GM12878 (cell line): ENCODE results near the gene HIPK4. TPM values are rescaled to one million over a fixed set of nuclear protein-coding genes. Genes with fewer than 3 reads are reported as not detected.

ENCODE experiments used
- ATAC-seq: fragments of 200-7000 bp; cut with Tn5 transposase; 3 replicates; pipeline ENCODE4 v1.9.1; 2020; ENCODE audit warnings: mild to moderate bottlenecking, moderate library complexity
- BruUV-seq: library from RNA; stranded (reverse); fragments of 400-500 nt; replicated peaks from 2 replicates; lab custom pipeline; 2021; lab: Mats Ljungman, UMichigan
- CTCF ChIA-PET: fragments of 300-600 bp; sonication (Branson Sonifier 250); formaldehyde crosslinking; extraction: SDS; loops from one replicate; lab custom pipeline; 2021; ENCODE audit warnings: inconsistent platforms; lab: Yijun Ruan, JAX
- POLR2A ChIA-PET: fragments of 350-600 bp; formaldehyde crosslinking; extraction: SDS; loops from one replicate; lab custom pipeline; 2021; ENCODE audit warnings: inconsistent platforms; lab: Charles Lee
- RAD21 ChIA-PET: fragments of 300-600 bp; sonication (Branson Sonifier 250); formaldehyde crosslinking; loops from one replicate; lab custom pipeline; 2023; ENCODE audit warnings: antibody characterized with exemption; ENCODE audit not compliant: unreplicated experiment; lab: Charles Lee
- SMC1A ChIA-PET: fragments of 300-600 bp; sonication (Branson Sonifier 250); formaldehyde crosslinking; loops from one replicate; lab custom pipeline; 2023; ENCODE audit not compliant: unreplicated experiment, uncharacterized antibody; lab: Charles Lee
- DNase-seq: peaks from one replicate; pipeline ENCODE4 v3.0.0-alpha.2; 2011; ENCODE audit warnings: low read depth, low spot score
- FAIRE-seq: peaks from 3 replicates; lab custom pipeline; 2011; peaks lifted over from hg19 to GRCh38; lab: Jason Lieb, UNC
- H2AFZ ChIP-seq: 2 replicates; pipeline ENCODE4 v1.6.0; 2011; ENCODE audit warnings: low read depth, low read length, control low read depth; ENCODE audit not compliant: control insufficient read depth
- H3K27ac ChIP-seq: 2 replicates; pipeline ENCODE4 v1.5.1; 2011; ENCODE audit warnings: control low read depth; ENCODE audit not compliant: control insufficient read depth, insufficient read depth
- H3K27me3 ChIP-seq, 2 experiments: replicated peaks in 1 of 2; 2 replicates each; pipeline versions ENCODE4 v1.6.0 to v1.6.1; 2011; ENCODE audit warnings: low read length in 1 of 2; ENCODE audit not compliant: control insufficient read depth in 2 of 2, insufficient read depth in 2 of 2
- H3K36me3 ChIP-seq, 2 experiments: 2 replicates each; pipeline ENCODE4 v1.5.1; 2011; ENCODE audit warnings: low read length in 1 of 2; ENCODE audit not compliant: control insufficient read depth in 2 of 2, insufficient read depth in 2 of 2
- H3K4me1 ChIP-seq: 2 replicates; pipeline ENCODE4 v1.6.1; 2011; ENCODE audit warnings: mild to moderate bottlenecking, low read length, moderate library complexity, mixed read lengths; ENCODE audit not compliant: control insufficient read depth, insufficient read depth
- H3K4me2 ChIP-seq: 2 replicates; pipeline ENCODE4 v1.6.0; 2011; ENCODE audit warnings: control low read depth; ENCODE audit not compliant: control insufficient read depth, insufficient read depth
- H3K4me3 ChIP-seq: fragments of 200-600 bp; sonication (generic); 2 replicates; pipeline ENCODE4 v1.5.1; 2016
- H3K79me2 ChIP-seq: 2 replicates; pipeline ENCODE4 v1.6.0; 2011; ENCODE audit warnings: low read length; ENCODE audit not compliant: control insufficient read depth, insufficient read depth
- H3K9ac ChIP-seq: 2 replicates; pipeline ENCODE4 v1.8.0; 2011; ENCODE audit warnings: low read length, control low read depth, mixed read lengths; ENCODE audit not compliant: control insufficient read depth, insufficient read depth
- H3K9me3 ChIP-seq: replicated peaks from 3 replicates; pipeline ENCODE4 v1.5.1; 2011; ENCODE audit warnings: mild to moderate bottlenecking, low read length; ENCODE audit not compliant: control insufficient read depth, insufficient read depth
- H4K20me1 ChIP-seq: 2 replicates; pipeline ENCODE4 v1.6.0; 2011; ENCODE audit not compliant: control insufficient read depth, insufficient read depth
- ATF7 ChIP-seq: fragments of 450-650 bp; IDR thresholded peaks from 2 replicates; pipeline ENCODE4 v1.6.1; 2016; ENCODE audit warnings: low read depth, mild to moderate bottlenecking
- BRCA1 ChIP-seq: IDR thresholded peaks from 2 replicates; pipeline ENCODE4 v1.6.1; 2011; ENCODE audit warnings: low read depth, low read length, improper control_type of control experiment
- CBFB ChIP-seq: IDR thresholded peaks from 2 replicates; pipeline ENCODE4 v1.6.1; 2016; ENCODE audit warnings: antibody characterized with exemption, low read depth
- DPF2 ChIP-seq: fragments of 450-650 bp; IDR thresholded peaks from 2 replicates; pipeline ENCODE4 v1.6.1; 2017; ENCODE audit warnings: mild to moderate bottlenecking
- EED ChIP-seq: sonication (generic); IDR thresholded peaks from 2 replicates; pipeline ENCODE4 v1.6.1; 2016; ENCODE audit warnings: antibody characterized with exemption, low read depth
- ESRRA ChIP-seq: IDR thresholded peaks from 2 replicates; pipeline ENCODE4 v1.6.1; 2012; ENCODE audit warnings: mild to moderate bottlenecking, low read length, improper control_type of control experiment
- ETV6 ChIP-seq, 2 experiments: fragments of 450-650 bp in 1 of 2; IDR thresholded peaks in 1 of 2; conservative IDR thresholded peaks in 1 of 2; 2 replicates each; pipeline ENCODE4 v1.6.1; 2014; ENCODE audit warnings: antibody characterized with exemption in 1 of 2, borderline replicate concordance in 1 of 2, low read depth in 1 of 2, mild to moderate bottlenecking in 1 of 2, moderate library complexity in 1 of 2
- IKZF2 ChIP-seq, 2 experiments: fragments of 450-650 bp; IDR thresholded peaks; 2 replicates each; pipeline ENCODE4 v1.6.1; 2017; ENCODE audit warnings: mild to moderate bottlenecking in 2 of 2, moderate library complexity in 2 of 2
- KAT2A ChIP-seq: conservative IDR thresholded peaks from 2 replicates; pipeline ENCODE4 v1.6.1; 2011; ENCODE audit warnings: low read depth, low read length; ENCODE audit not compliant: control insufficient read depth
- MTA2 ChIP-seq: fragments of 450-650 bp; IDR thresholded peaks from 2 replicates; pipeline ENCODE4 v1.6.1; 2016; ENCODE audit warnings: low read depth, mild to moderate bottlenecking, moderate library complexity
- MYC ChIP-seq: IDR thresholded peaks from 2 replicates; pipeline ENCODE4 v1.6.1; 2011; ENCODE audit warnings: mild to moderate bottlenecking, low read length, moderate library complexity, inconsistent platforms; ENCODE audit not compliant: insufficient read depth, insufficient replicate concordance, insufficient read length, severe bottlenecking
- NFYB ChIP-seq: IDR thresholded peaks from 2 replicates; pipeline ENCODE4 v1.6.1; 2011; ENCODE audit warnings: low read depth, mild to moderate bottlenecking, low read length, improper control_type of control experiment, moderate library complexity; ENCODE audit not compliant: insufficient read depth
- NRF1 ChIP-seq: conservative IDR thresholded peaks from 2 replicates; pipeline ENCODE4 v1.6.1; 2011; ENCODE audit warnings: mild to moderate bottlenecking, low read depth, low read length, improper control_type of control experiment
- PAX5 ChIP-seq: IDR thresholded peaks from 2 replicates; pipeline ENCODE4 v1.6.1; 2011; ENCODE audit warnings: low read depth, low read length, borderline replicate concordance
- POLR2AphosphoS2 ChIP-seq: IDR thresholded peaks from 2 replicates; pipeline ENCODE4 v1.6.1; 2011; ENCODE audit warnings: low read depth, mild to moderate bottlenecking, low read length, improper control_type of control experiment, moderate library complexity
- RELB ChIP-seq: fragments of 450-650 bp; IDR thresholded peaks from 2 replicates; pipeline ENCODE4 v1.6.1; 2017; ENCODE audit warnings: low read depth, mild to moderate bottlenecking, moderate library complexity
- SMARCA5 ChIP-seq: fragments of 450-650 bp; IDR thresholded peaks from 2 replicates; pipeline ENCODE4 v1.6.1; 2017; ENCODE audit warnings: mild to moderate bottlenecking
- SREBF2 ChIP-seq: IDR thresholded peaks from 2 replicates; pipeline ENCODE4 v1.6.1; 2012; ENCODE audit warnings: mild to moderate bottlenecking, low read length
- SRF ChIP-seq, 2 experiments: IDR thresholded peaks; 2 replicates each; pipeline ENCODE4 v1.6.1; 2011; ENCODE audit warnings: low read depth in 2 of 2, low read length in 2 of 2, mild to moderate bottlenecking in 1 of 2, moderate library complexity in 1 of 2
- ZNF622 ChIP-seq: fragments of 450-650 bp; IDR thresholded peaks from 2 replicates; pipeline ENCODE4 v1.6.1; 2017; ENCODE audit warnings: mild to moderate bottlenecking, inconsistent platforms
- WGBS: methylation state at CpG from one replicate; pipeline ENCODE4 v1.1.6; 2016; ENCODE audit warnings: low lambda C conversion rate; ENCODE audit not compliant: insufficient replicate concordance, insufficient coverage; ENCODE audit errors: missing lambda C conversion rate; 5-methylcytosine and 5-hydroxymethylcytosine counted together
- in situ Hi-C: fragments of 300-500 bp; cut with MboI; formaldehyde crosslinking; loops from 9 replicates; pipeline ENCODE4 v1.14.3; 2018; ENCODE audit warnings: mixed read lengths
- intact Hi-C: fragments of 100-400 bp; cut with micrococcal nuclease; formaldehyde crosslinking; loops from one replicate; pipeline ENCODE4 v1.14.2; 2022; ENCODE audit not compliant: unreplicated experiment
- polyA plus RNA-seq, 11 experiments: library from polyadenylated mRNA; depleted of rRNA in 4 of 11; unstranded in 6 of 11; stranded (reverse) in 5 of 11; fragments of >200 nt; fragmentation: Nextera tagmentation in 4 of 11; fragmentation: Illumina TruSeq in 1 of 11; extraction: Ambion mirVana in 4 of 11; extraction: Trizol in 1 of 11; gene quantifications; 1 replicate in 1 of 11; 2 replicates in 10 of 11; pipeline versions ENCODE4 v1.2.1 to v1.2.3, GENCODE V29; 2011 to 2016; ENCODE audit warnings: inconsistent platforms in 2 of 11, missing spikeins in 2 of 11, low read depth in 1 of 11
- total RNA-seq, 4 experiments: library from RNA; depleted of rRNA in 3 of 4; stranded (reverse); fragments of >200 nt in 3 of 4; fragmentation: Illumina TruSeq in 1 of 4; extraction: Trizol in 1 of 4; gene quantifications; 2 replicates each; pipeline versions ENCODE4 v1.2.1 to v1.2.3, GENCODE V29; 2013 to 2021

The HIPK4 gene
- total and polyA plus RNA-seq, 10 of the 15 experiments (the other 5 are each of a cell fraction or from before 2014, with no cell fraction given), result 0.07 to 0.13 (median 0.08) TPM; not detected in 7

- WGBS, result 94% methylated on average over 25 of the region's 27 CpGs
Observed at GRCh38 chr19:40366697-40367561, 23.1 kb downstream of the HIPK4 start.

More at GRCh38 chr19:40366697-40367561, 23.1 kb downstream of the HIPK4 start:
- no peaks in the 10 kb centered on the region for H4K20me1 ChIP-seq
- H3K27ac ChIP-seq, result no peak overlapping the region
- ChIA-PET CTCF (no interaction called here), SMC1A (no interaction called here), POLR2A (no interaction called here), RAD21 (no interaction called here)
- H3K4me1 ChIP-seq, result no peaks in the 10 kb centered on the region
- H3K9me3 ChIP-seq, result no peaks in the 10 kb centered on the region
- no peak overlapping the region for H3K4me3 ChIP-seq
- DNase-seq, result no peak
- FAIRE-seq, result no peak
- no TSS peak for BruUV-seq
- no peak overlapping the region for H2AFZ ChIP-seq
- H3K9ac ChIP-seq, result no peak overlapping the region
- in situ Hi-C loops, result no loop called here
- H3K79me2 ChIP-seq, result no peaks in the 10 kb centered on the region
- H3K27me3 ChIP-seq, result no peaks in the 10 kb centered on the region
- no peak overlapping the region for H3K4me2 ChIP-seq
- no peak for ATAC-seq
- TF ChIP-seq KAT2A, result no peak
- no peak for TF ChIP-seq SRF (IDR thresholded peaks at IDR 0.05; ENCODE audit: low read depth in 2 of 2, low read length in 2 of 2)
- TF ChIP-seq EED, result no peak
- no peak for TF ChIP-seq NFYB
- no peak for TF ChIP-seq POLR2AphosphoS2
- TF ChIP-seq PAX5, result no peak
- no peak for TF ChIP-seq ATF7
- TF ChIP-seq ETV6 (conservative IDR thresholded peaks at IDR 0.05 in 1 of 2, IDR thresholded peaks at IDR 0.05 in 1 of 2; ENCODE audit: borderline replicate concordance in 1 of 2, low read depth in 1 of 2), result no peak
- TF ChIP-seq SREBF2, result no peak
- no peak for TF ChIP-seq RELB
- TF ChIP-seq ESRRA, result no peak
- no peak for TF ChIP-seq ZNF622
- TF ChIP-seq IKZF2 (IDR thresholded peaks at IDR 0.05), result no peak
- TF ChIP-seq CBFB, result no peak
- no peak for TF ChIP-seq MYC
- TF ChIP-seq NRF1, result no peak
- TF ChIP-seq SMARCA5, result no peak
- TF ChIP-seq MTA2, result no peak
- TF ChIP-seq DPF2, result no peak
- no peak for TF ChIP-seq BRCA1
- intact Hi-C loops, result no loop called here
- no peaks in the 10 kb centered on the region; a peak in 2 of 4 replicates for H3K36me3 ChIP-seq
